MCF 10A (cell line): ENCODE measurements around the gene LDHAL6B. TPM values are rescaled to one million over a fixed set of nuclear protein-coding genes. Genes with fewer than 3 reads are reported as not detected.
A peak's percentile ranks its signal among the peaks of the same experiment; 100 is the strongest.

Source experiments
- BruUV-seq: library from RNA; stranded (reverse); fragments of 400-500 nt; replicated peaks from 2 replicates; lab custom pipeline; 2021; lab: Mats Ljungman, UMichigan
- CTCF ChIA-PET: fragments of 300-600 bp; sonication (Branson Sonifier 250); formaldehyde crosslinking; extraction: SDS; loops from one replicate; lab custom pipeline; 2021; ENCODE audit warnings: antibody characterized with exemption, inconsistent platforms; lab: Yijun Ruan, JAX
- POLR2A ChIA-PET: fragments of 300-600, 350-650 bp; sonication (Branson Sonifier 250); formaldehyde crosslinking; extraction: SDS; loops from one replicate; lab custom pipeline; 2020; ENCODE audit warnings: antibody characterized with exemption, inconsistent platforms; lab: Yijun Ruan, JAX
- DNase-seq: peaks from one replicate; pipeline ENCODE4 v3.0.0-alpha.2; 2018; ENCODE audit not compliant: unreplicated experiment
- H3K27ac Mint-ChIP-seq: one replicate; pipeline ENCODE4 v1.8.0; 2022; ENCODE audit warnings: mild to moderate bottlenecking, low read depth, mixed read lengths; ENCODE audit not compliant: unreplicated experiment
- H3K27me3 Mint-ChIP-seq: one replicate; pipeline ENCODE4 v1.8.0; 2022; ENCODE audit warnings: mixed read lengths; ENCODE audit not compliant: insufficient read depth, unreplicated experiment
- H3K36me3 Mint-ChIP-seq: one replicate; pipeline ENCODE4 v1.8.0; 2022; ENCODE audit warnings: mild to moderate bottlenecking, moderate library complexity, mixed read lengths; ENCODE audit not compliant: insufficient read depth, unreplicated experiment
- H3K4me1 Mint-ChIP-seq: one replicate; pipeline ENCODE4 v1.8.0; 2022; ENCODE audit warnings: mixed read lengths; ENCODE audit not compliant: insufficient read depth, unreplicated experiment
- H3K4me3 Mint-ChIP-seq: one replicate; pipeline ENCODE4 v1.8.0; 2022; ENCODE audit warnings: mild to moderate bottlenecking, moderate library complexity, mixed read lengths; ENCODE audit not compliant: unreplicated experiment
- H3K9me3 Mint-ChIP-seq: one replicate; pipeline ENCODE4 v1.8.0; 2022; ENCODE audit warnings: mixed read lengths; ENCODE audit not compliant: unreplicated experiment
- intact Hi-C: fragments of 100-400 bp; cut with micrococcal nuclease; formaldehyde crosslinking; loops from 2 replicates; pipeline ENCODE4 v1.14.1; 2022
- total RNA-seq: library from RNA; stranded (reverse); gene quantifications from 2 replicates; pipeline ENCODE4 v1.2.3, GENCODE V29; 2022
- TF ChIP-seq, protein P1 (sequence below): fragments of 200-600 bp; IDR thresholded peaks from one replicate; pipeline ENCODE4 v1.8.0; 2022; ENCODE audit warnings: antibody characterized with exemption, mild to moderate bottlenecking; ENCODE audit not compliant: unreplicated experiment

The LDHAL6B gene
- total RNA-seq, 1 experiment from 2014 or later, result not detected

DNA sequence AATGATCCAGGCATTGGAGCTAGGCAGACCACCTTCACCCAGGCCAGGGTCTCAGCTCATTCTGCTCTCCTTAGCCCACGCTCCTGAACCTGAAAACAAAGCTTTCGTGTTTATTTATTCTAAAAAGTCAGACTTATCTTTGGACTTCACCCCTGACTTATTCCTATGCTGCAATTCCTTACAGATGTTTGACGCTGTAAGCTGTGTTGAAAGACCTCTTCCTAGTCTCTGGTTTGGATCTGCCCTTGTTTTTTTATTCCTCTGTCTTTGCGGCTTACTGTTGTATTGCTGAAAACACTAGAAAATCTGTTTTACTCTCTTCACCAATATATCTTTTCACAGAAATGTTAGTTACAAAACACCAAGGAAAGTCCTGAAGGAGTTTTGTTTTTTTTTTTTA is 40.5 kb upstream of the LDHAL6B start:
- intact Hi-C loops, result no loop called here
- Mint-ChIP-seq H3K27ac (peak overlapping the region; percentile 99), H3K27me3 (no peaks in the 10 kb centered on the region), H3K4me3 (peak overlapping the region; percentile 43), H3K36me3 (peaks cover 11% of the 10 kb centered on the region), H3K4me1 (peaks cover 51% of the 10 kb centered on the region), H3K9me3 (no peaks in the 10 kb centered on the region)
- peak; percentile 53 for DNase-seq
- TF ChIP-seq, protein P1, sequence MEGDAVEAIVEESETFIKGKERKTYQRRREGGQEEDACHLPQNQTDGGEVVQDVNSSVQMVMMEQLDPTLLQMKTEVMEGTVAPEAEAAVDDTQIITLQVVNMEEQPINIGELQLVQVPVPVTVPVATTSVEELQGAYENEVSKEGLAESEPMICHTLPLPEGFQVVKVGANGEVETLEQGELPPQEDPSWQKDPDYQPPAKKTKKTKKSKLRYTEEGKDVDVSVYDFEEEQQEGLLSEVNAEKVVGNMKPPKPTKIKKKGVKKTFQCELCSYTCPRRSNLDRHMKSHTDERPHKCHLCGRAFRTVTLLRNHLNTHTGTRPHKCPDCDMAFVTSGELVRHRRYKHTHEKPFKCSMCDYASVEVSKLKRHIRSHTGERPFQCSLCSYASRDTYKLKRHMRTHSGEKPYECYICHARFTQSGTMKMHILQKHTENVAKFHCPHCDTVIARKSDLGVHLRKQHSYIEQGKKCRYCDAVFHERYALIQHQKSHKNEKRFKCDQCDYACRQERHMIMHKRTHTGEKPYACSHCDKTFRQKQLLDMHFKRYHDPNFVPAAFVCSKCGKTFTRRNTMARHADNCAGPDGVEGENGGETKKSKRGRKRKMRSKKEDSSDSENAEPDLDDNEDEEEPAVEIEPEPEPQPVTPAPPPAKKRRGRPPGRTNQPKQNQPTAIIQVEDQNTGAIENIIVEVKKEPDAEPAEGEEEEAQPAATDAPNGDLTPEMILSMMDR, result no peak
- POLR2A ChIA-PET, result interaction anchor here (0.7 to 7.1 kb wide), 31 partner anchors 9 to 950 kb away, joined by 3 to 76 read pairs (median 4); partner anchors contain the start of genes GTF2A2, MINDY2, MYO1E and RNF111
- BruUV-seq, result TSS peak; percentile 32
- CTCF ChIA-PET, result interaction anchor here (0.6 to 2.3 kb wide), 9 partner anchors 8 to 335 kb away, joined by 3 to 11 read pairs (median 3); no protein-coding TSS in a partner anchor

DNA sequence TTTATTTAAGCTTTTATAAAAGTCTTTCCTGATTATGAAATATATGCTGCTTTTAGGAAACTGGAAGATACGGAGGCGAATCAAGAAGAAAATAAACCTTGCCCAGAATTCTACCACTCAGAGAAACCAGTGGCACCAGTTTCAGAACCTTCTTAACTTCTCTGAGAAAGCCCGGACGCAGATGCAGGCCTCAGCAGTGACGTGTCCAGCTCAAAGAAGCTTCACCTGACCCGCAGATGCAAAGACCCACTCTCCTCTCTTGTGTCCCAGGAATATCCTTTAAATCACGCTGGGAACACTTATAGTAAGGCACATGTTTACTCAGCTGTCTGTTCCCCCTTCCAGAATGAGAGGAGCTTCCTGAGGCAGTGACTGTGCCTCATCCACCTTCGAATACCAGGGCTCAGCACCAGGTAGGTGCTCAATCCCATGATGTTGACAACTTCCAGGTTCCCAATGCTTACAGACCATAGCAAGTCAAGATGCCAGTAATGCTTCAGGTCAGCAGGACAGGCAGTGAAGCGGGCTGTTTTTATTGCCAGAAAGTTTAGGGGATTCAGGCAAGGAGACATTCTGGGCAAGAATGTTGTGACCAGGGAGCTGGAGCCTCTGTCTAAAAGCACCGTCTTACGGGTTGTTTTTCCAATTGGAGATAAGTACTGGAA is 39.9 kb upstream of the LDHAL6B start:
- TF ChIP-seq, protein P1, result no peak
- H3K36me3 Mint-ChIP-seq, result peaks cover 16% of the 10 kb centered on the region
- no TSS peak for BruUV-seq
- peaks cover 51% of the 10 kb centered on the region for H3K4me1 Mint-ChIP-seq
- no peak for DNase-seq
- ChIA-PET POLR2A (interaction anchor here (0.6 to 7.1 kb wide), 22 partner anchors 8 to 1133 kb away, joined by 3 to 76 read pairs (median 4); partner anchors contain the start of genes GTF2A2 and MYO1E), CTCF (interaction anchor here (0.6 to 2.3 kb wide), 4 partner anchors 8 to 80 kb away, joined by 3 to 11 read pairs (median 4); no protein-coding TSS in a partner anchor)
- peak overlapping the region; percentile 43 for H3K4me3 Mint-ChIP-seq
- H3K9me3 Mint-ChIP-seq, result no peaks in the 10 kb centered on the region
- intact Hi-C loops, result no loop called here
- H3K27ac Mint-ChIP-seq, result peak overlapping the region; percentile 99
- H3K27me3 Mint-ChIP-seq, result no peaks in the 10 kb centered on the region

DNA sequence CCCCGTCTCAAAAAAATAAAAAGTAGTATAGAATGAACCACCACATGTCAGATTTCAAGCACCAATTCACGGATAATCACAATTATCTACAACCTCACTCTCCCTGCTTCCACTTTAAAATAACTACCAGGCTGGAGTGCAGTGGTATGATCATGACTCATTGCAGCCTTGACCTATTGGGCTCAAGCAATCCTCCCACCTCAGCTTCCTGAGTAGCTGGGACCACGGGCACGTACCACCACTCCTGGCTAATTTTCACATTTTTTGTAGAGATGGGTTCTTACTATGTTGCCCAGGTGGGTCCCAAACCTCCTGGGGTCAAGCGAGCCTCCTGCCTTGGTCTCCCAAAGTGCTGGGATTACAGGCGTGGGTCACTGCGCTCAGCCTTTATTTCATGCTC is 38.1 kb upstream of the LDHAL6B start:
- CTCF ChIA-PET, result interaction anchor here (0.7 to 1.6 kb wide), 3 partner anchors 218 to 360 kb away, joined by 4 to 5 read pairs (median 4); no protein-coding TSS in a partner anchor
- H3K9me3 Mint-ChIP-seq, result no peaks in the 10 kb centered on the region
- peaks cover 51% of the 10 kb centered on the region for H3K4me1 Mint-ChIP-seq
- BruUV-seq, result no TSS peak
- TF ChIP-seq, protein P1, result no peak
- H3K36me3 Mint-ChIP-seq, result peaks cover 16% of the 10 kb centered on the region
- POLR2A ChIA-PET, result interaction anchor here (1.0 to 7.1 kb wide), 7 partner anchors 11 to 374 kb away, joined by 3 to 76 read pairs (median 6); partner anchors contain the start of gene MYO1E
- no peaks in the 10 kb centered on the region for H3K27me3 Mint-ChIP-seq
- H3K27ac Mint-ChIP-seq, result peak overlapping the region; percentile 98
- intact Hi-C loops, result loop anchor here (2.0 kb wide), 1 partner anchor 24 kb away; no protein-coding TSS in a partner anchor
- H3K4me3 Mint-ChIP-seq, result no peak overlapping the region
- DNase-seq, result peak; percentile 41

DNA sequence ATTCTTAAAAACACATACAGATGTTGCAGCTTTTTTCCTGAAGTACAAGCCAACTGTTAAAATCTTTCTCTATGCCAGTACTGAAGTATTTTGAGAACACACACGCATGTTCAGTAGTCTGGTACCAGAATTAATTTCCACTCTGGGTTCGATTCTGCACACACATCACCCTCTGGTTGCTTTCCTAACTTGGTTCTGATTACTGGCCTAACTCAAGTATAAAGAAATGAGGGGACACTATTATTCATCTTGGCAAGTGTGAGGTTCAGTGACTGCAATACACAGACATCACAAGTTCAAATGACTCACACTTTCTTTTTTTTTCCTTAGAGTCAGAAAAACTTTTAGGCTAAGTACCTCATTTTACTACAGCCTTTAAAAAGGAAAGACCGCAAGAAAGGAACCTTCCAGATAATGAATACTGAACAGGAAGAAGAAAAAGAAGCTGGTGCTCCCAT is 37.4 kb upstream of the LDHAL6B start:
- H3K4me1 Mint-ChIP-seq, result peaks cover 51% of the 10 kb centered on the region

More for the DNA sequence above, 37.4 kb upstream of the LDHAL6B start:
- no peaks in the 10 kb centered on the region for H3K27me3 Mint-ChIP-seq
- peak; percentile 76 for DNase-seq
- H3K4me3 Mint-ChIP-seq, result peak overlapping the region; percentile 10
- H3K36me3 Mint-ChIP-seq, result peaks cover 21% of the 10 kb centered on the region
- ChIA-PET CTCF (interaction anchor here (0.7 to 1.7 kb wide), 11 partner anchors 7 to 359 kb away, joined by 3 to 6 read pairs (median 4); no protein-coding TSS in a partner anchor), POLR2A (interaction anchor here (0.6 to 7.1 kb wide), 18 partner anchors 10 to 420 kb away, joined by 3 to 76 read pairs (median 4); partner anchors contain the start of genes ADAM10, CCNB2, MYO1E and RNF111)
- no peaks in the 10 kb centered on the region for H3K9me3 Mint-ChIP-seq
- TF ChIP-seq, protein P1, result no peak
- intact Hi-C loops, result loop anchor here (2.0 kb wide), 1 partner anchor 24 kb away; no protein-coding TSS in a partner anchor
- peak overlapping the region; percentile 98 for H3K27ac Mint-ChIP-seq
- BruUV-seq, result no TSS peak
